D721Med (cell line): Measurements from ENCODE around the gene PBX3.

ENCODE experiments used
- DNase-seq: peaks from one replicate; pipeline ENCODE4 v3.0.0; 2011; ENCODE audit warnings: low spot score; ENCODE audit not compliant: insufficient read length
- FAIRE-seq: peaks from 2 replicates; lab custom pipeline; 2011; peaks lifted over from hg19 to GRCh38; lab: Jason Lieb, UNC
- TF ChIP-seq, protein P1 (sequence below): IDR thresholded peaks from 2 replicates; pipeline ENCODE4 v1.5.1; 2012; ENCODE audit warnings: mild to moderate bottlenecking, control low read depth; ENCODE audit not compliant: insufficient read depth; ENCODE audit errors: missing control alignments

PBX3 gene

DNA sequence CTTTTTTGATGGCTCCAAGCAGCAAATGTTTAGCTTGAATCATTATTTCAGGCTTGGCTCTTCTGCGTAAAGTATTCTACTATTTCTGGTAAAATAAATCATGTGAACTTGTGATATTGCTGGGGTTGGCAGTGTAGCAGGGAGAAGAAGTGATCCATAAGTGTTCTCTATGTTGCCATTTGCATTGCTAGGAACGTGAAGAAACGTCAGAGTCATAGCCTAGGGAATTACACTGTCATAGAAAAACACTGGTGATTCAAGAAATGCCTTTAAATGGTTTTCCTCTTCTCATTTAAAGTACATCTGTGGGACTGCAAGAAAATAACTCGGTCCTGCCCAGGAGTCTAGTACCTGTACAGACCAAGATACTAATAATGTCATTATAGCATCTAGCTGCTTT, 162.3 kb downstream of the PBX3 start:
- TF ChIP-seq, protein P1, sequence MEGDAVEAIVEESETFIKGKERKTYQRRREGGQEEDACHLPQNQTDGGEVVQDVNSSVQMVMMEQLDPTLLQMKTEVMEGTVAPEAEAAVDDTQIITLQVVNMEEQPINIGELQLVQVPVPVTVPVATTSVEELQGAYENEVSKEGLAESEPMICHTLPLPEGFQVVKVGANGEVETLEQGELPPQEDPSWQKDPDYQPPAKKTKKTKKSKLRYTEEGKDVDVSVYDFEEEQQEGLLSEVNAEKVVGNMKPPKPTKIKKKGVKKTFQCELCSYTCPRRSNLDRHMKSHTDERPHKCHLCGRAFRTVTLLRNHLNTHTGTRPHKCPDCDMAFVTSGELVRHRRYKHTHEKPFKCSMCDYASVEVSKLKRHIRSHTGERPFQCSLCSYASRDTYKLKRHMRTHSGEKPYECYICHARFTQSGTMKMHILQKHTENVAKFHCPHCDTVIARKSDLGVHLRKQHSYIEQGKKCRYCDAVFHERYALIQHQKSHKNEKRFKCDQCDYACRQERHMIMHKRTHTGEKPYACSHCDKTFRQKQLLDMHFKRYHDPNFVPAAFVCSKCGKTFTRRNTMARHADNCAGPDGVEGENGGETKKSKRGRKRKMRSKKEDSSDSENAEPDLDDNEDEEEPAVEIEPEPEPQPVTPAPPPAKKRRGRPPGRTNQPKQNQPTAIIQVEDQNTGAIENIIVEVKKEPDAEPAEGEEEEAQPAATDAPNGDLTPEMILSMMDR, result no peak
- FAIRE-seq, result peak; percentile 11

DNA sequence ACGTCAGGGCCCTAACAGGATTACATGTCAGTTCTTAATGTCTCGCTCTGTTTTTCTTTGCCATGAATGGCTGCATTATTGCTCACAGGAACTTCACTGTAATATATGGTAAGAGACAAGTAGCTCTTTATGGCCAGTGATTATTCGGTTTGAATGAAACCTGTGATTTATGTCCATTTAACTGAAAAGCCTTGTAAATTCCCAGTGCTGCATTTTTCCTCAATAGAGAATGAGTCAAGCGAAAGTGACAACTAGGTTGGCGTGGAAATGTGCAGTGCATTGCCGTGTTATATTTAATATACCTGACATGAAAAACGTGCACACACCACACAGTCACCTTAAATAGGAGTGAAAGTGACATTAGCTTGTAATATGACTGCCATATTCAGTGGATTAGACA, 163.1 kb downstream of the PBX3 start:
- DNase-seq, result no peak
- TF ChIP-seq, protein P1, result no peak
- no peak for FAIRE-seq

More for the DNA sequence above, 162.3 kb downstream of the PBX3 start:
- DNase-seq, result no peak

DNA sequence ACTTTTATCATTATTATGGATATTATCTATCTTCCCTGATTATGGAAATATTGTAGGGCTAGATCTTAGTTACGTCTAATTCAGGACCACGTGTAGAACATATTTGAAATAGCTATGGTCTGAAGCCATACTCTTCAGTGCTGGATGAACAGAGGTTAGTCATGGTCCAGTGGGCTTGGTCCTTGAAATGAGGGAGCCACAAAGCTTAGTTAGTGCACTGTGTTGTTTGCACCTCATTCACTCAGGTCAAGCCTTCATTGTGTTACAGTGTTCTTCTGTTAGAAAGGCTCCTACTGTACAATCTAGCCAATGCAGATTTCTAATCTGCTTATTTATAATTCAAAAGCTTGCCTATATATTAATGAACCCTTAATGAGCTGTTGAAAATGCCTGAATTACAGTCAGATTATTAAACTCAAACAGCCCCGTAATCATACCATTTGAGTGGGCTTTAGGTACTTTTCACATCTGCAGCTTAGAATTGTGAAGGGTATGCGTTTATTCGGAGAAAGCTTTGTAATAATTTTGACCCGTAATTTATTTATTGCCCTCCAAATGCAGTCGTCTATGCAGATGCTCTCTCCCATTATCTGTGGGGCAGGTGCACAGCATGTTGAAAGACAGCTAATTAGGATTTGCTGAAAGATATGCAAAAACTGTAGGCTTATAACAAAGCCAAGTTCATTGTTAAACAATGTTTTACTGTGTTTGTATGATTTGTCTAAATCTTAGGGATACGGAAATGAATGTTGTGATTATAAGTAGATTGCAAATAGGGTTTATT, 164.9 kb downstream of the PBX3 start:
- FAIRE-seq (peak; percentile 60), DNase-seq (no peak)
- TF ChIP-seq, protein P1, result no peak

DNA sequence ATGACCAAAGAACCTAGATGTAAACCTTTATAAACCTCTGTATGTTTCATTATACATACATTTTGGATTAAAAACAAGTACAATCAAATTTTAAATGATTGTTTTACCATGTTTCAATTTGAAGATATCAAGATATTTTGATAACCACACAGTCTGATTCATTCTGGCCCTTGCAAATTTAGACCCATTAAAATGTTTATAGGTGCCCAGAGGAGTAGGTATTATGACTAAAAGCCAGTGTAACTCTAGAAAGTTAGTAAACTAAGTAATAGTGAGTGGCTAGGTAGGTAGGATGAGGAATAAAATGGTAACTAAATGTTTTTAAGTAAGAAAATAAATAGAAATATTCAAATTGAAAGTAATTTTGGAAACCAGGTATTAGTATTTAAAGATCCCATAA, 165.5 kb downstream of the PBX3 start:
- no peak for FAIRE-seq
- no peak for DNase-seq
- TF ChIP-seq, protein P1, result no peak

DNA sequence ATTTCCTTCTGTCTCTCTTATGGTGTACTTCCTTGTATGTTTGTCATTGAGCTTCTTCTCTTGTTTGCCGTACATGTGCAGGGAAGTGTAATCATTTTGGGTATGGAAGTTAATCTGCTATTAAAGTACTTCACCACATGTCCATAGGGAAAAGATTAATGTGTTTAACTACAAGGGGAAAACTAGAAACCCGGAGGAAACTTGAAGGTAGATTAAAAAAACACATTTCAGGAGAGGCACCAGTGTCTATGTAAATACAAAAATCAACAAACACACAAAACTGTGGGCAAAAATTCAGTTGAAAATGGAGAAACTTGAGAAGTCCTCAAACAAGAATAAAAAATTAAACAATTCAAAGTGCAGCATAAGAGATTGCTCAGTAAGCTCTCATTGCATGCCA, 166.4 kb downstream of the PBX3 start:
- peak; percentile 98 for FAIRE-seq
- no peak for DNase-seq
- TF ChIP-seq, protein P1, result no peak

DNA sequence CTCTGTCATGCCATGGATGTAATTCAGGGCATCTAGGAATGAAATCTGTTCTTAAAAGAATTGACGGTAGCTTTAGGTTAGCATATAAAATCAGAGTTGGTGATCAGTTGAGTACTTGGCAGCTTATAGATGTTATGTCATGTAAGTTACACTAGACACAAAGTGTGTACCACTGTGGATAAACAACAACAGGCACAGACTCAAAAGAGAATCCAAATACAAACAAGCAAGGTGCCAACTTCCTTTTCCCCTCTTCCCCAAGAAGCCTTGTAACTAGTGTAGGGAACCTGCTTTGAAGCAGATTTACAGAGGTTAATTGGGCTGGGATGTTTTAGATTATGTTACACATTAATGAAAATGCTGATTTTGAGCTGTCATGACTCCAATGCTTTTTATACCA, 167.2 kb downstream of the PBX3 start:
- peak; percentile 46 for FAIRE-seq

More for the DNA sequence above, 167.2 kb downstream of the PBX3 start:
- DNase-seq, result no peak
- TF ChIP-seq, protein P1, result no peak
